ENCODE data around the gene ARL5B.

Gene ARL5B

GRCh38 chr10:18718991-18719390 is 59.8 kb downstream of the ARL5B start:
- no peak for DNase-seq

GRCh38 chr10:18719811-18720210 is 60.6 kb downstream of the ARL5B start:
- peak; percentile 25 for DNase-seq

DNA sequence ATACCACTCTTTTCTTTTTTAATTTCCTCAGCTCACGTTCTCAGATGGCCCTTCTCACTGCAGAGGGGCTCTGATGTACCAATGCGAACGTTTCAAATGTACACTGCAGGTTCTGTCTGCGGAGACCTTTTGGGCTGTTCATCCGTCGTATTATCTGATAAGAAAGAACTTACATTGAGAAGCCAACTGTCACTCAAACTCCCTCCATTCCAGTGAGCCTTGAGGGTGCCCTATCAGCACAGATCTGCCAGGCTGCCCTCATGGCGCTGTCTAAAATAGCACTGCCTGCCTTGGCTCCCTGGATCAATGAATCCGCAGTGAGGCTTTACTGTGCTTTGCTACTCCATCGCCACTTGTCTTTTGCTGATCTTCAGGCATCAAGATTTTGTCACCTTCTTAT is 61.8 kb downstream of the ARL5B start:
- no peak for DNase-seq

GRCh38 chr10:18723801-18724200 is 64.6 kb downstream of the ARL5B start:
- no peak for DNase-seq

Data from fibroblast of upper back skin (primary cell).